Right renal cortex interstitium (tissue), 3 donors: ENCODE data around the gene GBE1. TPM values are rescaled to one million over a fixed set of nuclear protein-coding genes. Genes with fewer than 3 reads are reported as not detected.
"Not testable (repeated sequence)": the region's sequence is repeated elsewhere in the genome, so short reads cannot be mapped to it uniquely, and the experiment has no call there.

Source experiments
- DNase-seq, 3 donors: peaks; one replicate each; pipeline ENCODE4 v3.0.0-alpha.2; 2013; ENCODE audit warnings: low read depth in 3 of 3, low spot score in 2 of 3
- polyA plus RNA-seq, 3 donors: library from polyadenylated mRNA; unstranded; fragments of 120-200 nt; gene quantifications; one replicate each; pipeline ENCODE4 v1.2.1, GENCODE V29; 2013; ENCODE audit not compliant: insufficient read length in 3 of 3

The GBE1 gene
- polyA plus RNA-seq, 3 donors, result 32.6 to 36.0 (median 33.6) TPM

DNA sequence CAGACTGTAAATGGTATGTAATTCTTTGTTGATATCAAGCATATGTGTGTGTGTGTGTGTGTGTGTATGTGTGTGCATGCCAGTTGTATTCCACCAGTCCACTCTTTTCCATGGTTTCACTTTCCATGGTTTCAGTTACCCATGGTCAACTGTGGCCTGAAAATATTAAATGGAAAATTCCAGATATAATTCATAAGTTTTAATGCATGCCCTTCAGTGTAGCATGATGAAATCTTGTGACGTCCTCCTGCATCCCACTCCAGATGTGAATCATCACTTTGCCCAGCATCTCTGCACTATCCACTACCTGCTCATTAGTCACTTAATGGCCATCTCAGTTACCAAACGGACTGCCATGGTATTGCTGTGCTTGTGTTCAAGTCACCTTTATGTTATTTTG, 215.9 kb downstream of the GBE1 start:
- no peak for DNase-seq

DNA sequence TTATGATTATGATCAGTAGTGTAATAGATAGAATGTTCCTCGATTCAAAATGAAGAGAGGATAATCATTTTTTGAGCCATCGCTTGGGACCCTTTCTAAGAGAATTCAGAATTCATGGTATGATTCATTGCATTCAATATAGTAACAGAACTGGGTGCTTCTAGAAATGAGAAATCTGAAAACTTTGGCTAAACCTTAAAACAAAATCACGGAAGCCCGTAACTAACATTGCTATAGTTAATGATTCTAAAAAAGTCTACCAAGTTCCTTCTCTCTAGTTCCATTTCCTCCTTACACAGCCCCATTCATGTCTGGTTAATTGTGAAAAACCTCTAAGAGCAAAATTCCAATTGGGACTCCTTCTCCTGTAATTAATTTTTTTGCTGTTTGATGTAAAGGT, 217.1 kb downstream of the GBE1 start:
- no peak for DNase-seq

DNA sequence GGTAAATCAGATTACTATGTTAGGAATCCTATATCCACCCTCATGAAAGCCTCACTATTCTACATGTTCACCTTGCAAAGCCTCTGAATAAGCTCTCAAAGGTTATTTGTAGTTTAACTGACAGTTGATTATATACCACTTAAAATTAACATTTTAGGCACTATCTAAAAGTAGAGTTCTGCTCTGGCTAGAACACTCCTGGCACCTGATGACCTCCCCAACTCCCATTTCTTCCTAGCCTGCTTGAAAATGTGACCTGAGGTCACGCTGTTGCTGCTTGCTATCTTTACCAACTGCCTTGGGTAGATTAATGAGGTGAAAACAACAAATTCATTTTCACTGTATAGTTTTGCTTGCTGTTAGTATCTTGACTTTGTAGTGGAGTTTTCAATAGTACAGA, 220.7 kb downstream of the GBE1 start:
- no peak for DNase-seq

DNA sequence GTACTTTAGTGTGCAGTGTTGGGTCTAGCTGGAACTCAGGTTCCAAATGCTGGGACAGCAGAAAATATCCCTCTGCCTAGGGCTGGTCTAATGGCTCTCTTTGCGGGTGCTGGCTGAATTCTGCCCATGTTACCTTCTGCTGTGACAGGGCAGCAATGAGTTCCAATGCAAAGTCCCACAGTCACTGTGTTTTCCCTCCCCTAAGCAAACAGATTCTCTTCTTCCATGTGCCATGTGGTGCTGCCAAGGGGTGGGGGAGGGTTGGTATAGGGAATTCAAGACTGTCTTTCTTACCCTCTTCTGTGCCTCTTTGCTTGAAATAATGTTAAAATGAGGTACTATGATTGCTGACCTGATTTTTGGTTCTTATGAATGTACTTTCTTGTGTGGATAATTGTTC, 229.6 kb downstream of the GBE1 start:
- no peak for DNase-seq

DNA sequence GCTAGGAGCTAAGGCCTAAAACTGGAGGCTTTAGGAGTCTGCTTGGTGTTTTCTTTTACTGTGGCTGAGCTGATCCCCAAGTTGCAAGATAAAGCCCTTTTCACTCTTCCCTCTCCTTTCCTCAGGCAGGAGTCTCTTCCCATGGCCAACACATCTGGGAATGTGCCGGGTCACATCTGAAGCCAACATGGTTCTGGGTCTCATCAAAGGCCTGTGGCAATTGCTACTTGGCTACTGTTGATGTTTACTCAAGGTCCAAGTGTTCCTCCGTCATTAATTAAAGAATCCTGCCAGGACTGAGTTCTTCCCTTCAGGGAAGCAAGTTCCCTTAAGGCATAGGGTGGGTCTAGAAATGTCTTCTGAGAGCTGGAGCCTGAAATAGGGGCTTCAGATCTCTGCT, 230.2 kb downstream of the GBE1 start:
- DNase-seq, result no peak

GRCh38 chr3:81530180-81530939, 231.1 kb downstream of the GBE1 start:
- no peak for DNase-seq

- DNase-seq, result no peak
These were observed 239.6 kb downstream of the GBE1 start for GRCh38 chr3:81521855-81522254.

GRCh38 chr3:81518945-81519344, 242.5 kb downstream of the GBE1 start:
- DNase-seq, result no peak

- no peak for DNase-seq
These were observed 245.4 kb downstream of the GBE1 start for GRCh38 chr3:81516042-81516441.

- DNase-seq, result no peak
These were observed 247.9 kb downstream of the GBE1 start for GRCh38 chr3:81513591-81513990.

GRCh38 chr3:81503026-81503425, 258.4 kb downstream of the GBE1 start:
- no peak for DNase-seq

DNA sequence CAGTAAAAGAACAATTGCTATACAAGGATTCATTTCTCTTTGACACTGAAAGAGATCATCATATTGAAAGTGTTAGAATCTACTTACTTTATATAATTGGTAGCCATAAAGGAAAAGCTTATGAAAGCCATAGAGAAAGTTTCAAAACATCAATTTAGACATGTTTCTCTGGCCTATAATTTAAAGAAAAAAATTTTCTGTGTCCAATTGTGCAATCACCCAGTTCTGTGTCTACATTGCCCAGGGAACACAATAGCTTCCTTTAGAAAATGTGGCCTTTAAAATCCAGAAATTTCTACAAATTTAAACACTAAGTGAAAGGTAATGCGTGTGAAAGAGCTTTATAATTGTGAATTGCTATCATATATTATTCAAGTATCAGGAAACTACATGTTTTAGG, 259.2 kb downstream of the GBE1 start:
- no peak for DNase-seq

GRCh38 chr3:81500039-81500438, 261.4 kb downstream of the GBE1 start:
- DNase-seq, result no peak

GRCh38 chr3:81497572-81498251, 263.7 kb downstream of the GBE1 start:
- no peak for DNase-seq

DNA sequence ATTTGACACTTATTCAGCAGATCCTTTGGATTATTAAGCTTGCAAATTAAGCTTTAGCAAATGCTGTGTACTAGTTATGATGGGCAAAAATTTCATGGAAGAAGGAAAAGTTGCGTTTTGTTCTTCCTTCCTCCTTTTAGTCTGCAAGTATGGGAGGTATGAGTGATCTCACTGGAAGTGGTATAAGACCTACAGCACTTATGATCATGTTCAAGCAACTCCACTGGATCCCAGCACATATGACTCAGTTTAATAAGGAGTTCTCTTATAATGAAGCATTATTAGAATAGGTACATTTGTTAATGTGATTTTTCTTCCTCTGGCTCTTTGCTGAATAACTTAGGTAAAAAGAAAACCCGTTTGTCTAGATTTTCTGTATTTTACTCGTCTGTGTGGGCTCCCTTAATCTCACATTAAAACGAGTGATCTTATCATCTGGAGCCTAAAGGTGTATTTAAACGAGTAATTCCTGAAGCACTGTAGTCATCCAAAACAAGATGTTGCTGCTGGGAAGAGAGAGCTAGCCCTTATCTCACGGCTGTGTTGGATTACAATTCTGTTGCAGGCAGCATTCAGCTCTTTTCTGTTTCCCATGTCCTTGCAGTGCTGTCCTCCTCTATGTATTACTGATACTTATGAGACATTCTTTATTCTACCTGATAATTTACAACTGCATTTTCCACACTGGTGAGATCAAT, 264.9 kb downstream of the GBE1 start:
- no peak for DNase-seq

DNA sequence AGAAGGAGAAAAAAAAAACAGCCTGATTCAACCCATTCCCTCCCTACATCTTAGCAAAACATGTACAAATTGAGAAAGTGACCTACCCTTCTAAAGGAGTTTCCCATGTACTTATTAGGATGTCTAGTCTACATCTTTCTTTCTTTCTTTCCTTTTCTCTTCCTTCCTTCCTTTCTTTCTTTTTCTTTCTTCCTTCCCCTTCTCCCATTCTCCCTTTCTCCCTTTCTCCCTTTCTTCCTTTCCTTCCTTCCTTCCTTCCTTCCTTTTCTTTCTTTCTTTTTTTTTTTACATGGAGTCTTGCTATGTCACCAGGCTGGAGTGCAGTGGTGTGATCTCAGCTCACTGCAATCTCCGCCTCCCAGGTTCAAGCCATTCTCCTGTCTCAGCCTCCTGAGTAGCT, 269.0 kb downstream of the GBE1 start:
- DNase-seq, result not testable (repeated sequence)

DNA sequence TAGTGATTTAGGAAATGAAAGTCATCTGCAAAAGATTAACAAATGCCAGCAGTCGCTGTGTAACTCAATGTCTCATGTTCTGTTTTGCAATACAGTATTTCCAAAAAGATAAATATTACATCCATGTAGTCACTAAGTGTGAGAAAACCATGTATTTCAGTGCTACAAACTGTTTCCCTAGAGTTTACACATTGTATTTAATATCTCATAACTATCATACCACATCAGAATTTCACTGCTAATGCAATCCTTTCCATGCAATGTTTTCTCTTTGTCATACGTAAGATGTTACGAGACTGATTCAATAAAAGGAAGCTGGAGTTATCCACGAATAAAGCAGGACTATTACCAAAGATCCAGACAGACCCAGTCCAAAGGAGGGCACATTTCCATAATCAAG, 269.4 kb downstream of the GBE1 start:
- no peak for DNase-seq

GRCh38 chr3:81490541-81491288, 270.7 kb downstream of the GBE1 start:
- DNase-seq, result peak; percentile 60 to 71 (median 61)

DNA sequence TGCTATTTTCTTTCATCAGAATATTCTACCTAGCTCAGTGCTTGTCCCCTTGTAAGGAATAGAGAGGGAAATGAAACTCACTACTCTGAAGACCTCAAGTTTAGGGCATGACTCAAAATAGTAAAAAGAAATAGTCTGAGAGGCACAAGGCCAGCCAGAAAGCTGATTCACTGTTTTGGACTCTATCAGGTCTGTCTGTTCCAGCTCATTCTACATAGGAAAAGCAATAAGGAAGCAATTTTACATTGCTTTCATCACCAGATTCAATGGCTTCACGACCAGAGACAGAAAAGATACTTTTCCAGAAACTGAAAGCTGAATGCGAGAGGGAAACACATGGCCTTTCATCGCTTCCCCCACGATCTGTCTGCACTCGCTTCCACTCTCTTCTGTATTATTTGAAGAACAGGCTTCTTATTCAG, 276.0 kb downstream of the GBE1 start:
- no peak for DNase-seq

DNA sequence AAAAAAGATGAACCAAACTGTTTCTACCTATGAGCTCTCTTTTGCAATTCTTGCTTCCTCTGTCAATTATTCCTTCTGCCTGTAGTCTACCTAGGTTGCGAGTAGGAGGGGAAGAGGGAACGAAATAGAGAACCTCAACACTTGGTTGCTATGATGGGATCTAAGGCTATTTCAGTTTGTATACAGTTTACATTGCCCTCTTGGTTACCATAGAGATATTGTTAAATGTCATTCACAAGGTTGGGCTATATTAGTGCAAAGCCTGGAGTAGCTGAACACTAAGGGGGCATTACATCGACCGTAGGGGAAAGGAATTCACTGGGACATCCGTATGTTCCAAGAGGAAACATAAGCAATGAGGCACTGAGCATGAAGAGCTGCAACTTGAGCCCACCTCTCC, 276.9 kb downstream of the GBE1 start:
- DNase-seq, result no peak

- no peak for DNase-seq
These were observed 278.4 kb downstream of the GBE1 start for GRCh38 chr3:81483046-81483445.
